Adrenal gland (tissue), 12 donors: ENCODE measurements around the gene DPH3. TPM values are rescaled to one million over a fixed set of nuclear protein-coding genes. Genes with fewer than 3 reads are reported as not detected.

Source experiments
- DNase-seq, 7 donors: peaks; one replicate each; pipeline ENCODE4 v3.0.0-alpha.2; 2019 to 2020
- H3K27ac ChIP-seq, 5 donors: fragments of 200-600 bp; sonication (generic) in 4 of 5; 1 replicate in 3 of 5; 2 replicates in 2 of 5; pipeline versions ENCODE4 v1.5.1 to v1.8.0; 2016 to 2020; ENCODE audit warnings: mild to moderate bottlenecking in 1 of 5
- H3K27me3 ChIP-seq: fragments of 200-600 bp; 2 replicates; pipeline ENCODE4 v1.8.0; 2021
- H3K36me3 ChIP-seq, 2 donors: fragments of 200-600 bp; replicated peaks in 1 of 2; 1 replicate in 1 of 2; 2 replicates in 1 of 2; pipeline versions ENCODE4 v1.5.1 to v1.8.0; 2018 to 2022
- H3K4me1 ChIP-seq, 2 donors: fragments of 200-600 bp; replicated peaks in 1 of 2; 1 replicate in 1 of 2; 2 replicates in 1 of 2; pipeline versions ENCODE4 v1.5.1 to v1.8.0; 2018 to 2021
- H3K4me3 ChIP-seq, 4 donors: fragments of 200-600 bp; sonication (generic) in 3 of 4; one replicate each; pipeline ENCODE4 v1.5.1; 2016 to 2018
- H3K9me3 ChIP-seq, 3 donors: fragments of 200-600 bp; sonication (generic) in 1 of 3; replicated peaks in 1 of 3; 1 replicate in 2 of 3; 2 replicates in 1 of 3; pipeline versions ENCODE4 v1.5.1 to v1.8.0; 2016 to 2021
- CTCF ChIP-seq, 6 experiments: fragments of 450-650 bp in 4 of 6; fragments of 200-600 bp in 2 of 6; sonication (generic) in 1 of 6; IDR thresholded peaks; 1 replicate in 5 of 6; 2 replicates in 1 of 6; pipeline versions ENCODE4 v1.5.1 to v1.8.0; 2016 to 2021; ENCODE audit warnings: antibody characterized with exemption in 6 of 6, mild to moderate bottlenecking in 2 of 6, moderate library complexity in 1 of 6
- POLR2A ChIP-seq, 2 donors: fragments of 450-650 bp; IDR thresholded peaks; one replicate each; pipeline ENCODE4 v1.6.1; 2017; ENCODE audit warnings: antibody characterized with exemption in 2 of 2, mild to moderate bottlenecking in 2 of 2, moderate library complexity in 1 of 2
- WGBS, 4 donors: extraction: QIAGEN DNeasy Blood & Tissue Kit in 2 of 4; methylation state at CpG; one replicate each; pipeline versions ENCODE4 v1.1.5 to v1.1.7; 2013 to 2017; 5-methylcytosine and 5-hydroxymethylcytosine counted together
- intact Hi-C, 2 donors: fragments of 100-400 bp; cut with DNase I; formaldehyde crosslinking; loops; one replicate each; pipeline versions ENCODE4 v1.14.1 to v1.15.0; 2022 to 2023
- polyA plus RNA-seq, 3 donors: library from polyadenylated mRNA; stranded (reverse); fragments of 200-250 nt in 2 of 3; fragments of 350-450 nt in 1 of 3; fragmentation: Illumina TruSeq in 1 of 3; extraction: RNeasy Lipid Tissue Mini Kit (QIAGEN cat#74804) in 1 of 3; gene quantifications; one replicate each; pipeline ENCODE4 v1.2.3, GENCODE V29; 2013 to 2014
- total RNA-seq, 9 donors: library from RNA; depleted of rRNA in 4 of 9; stranded (reverse); fragments of >200 nt in 4 of 9; fragments of 120-200 nt in 1 of 9; fragmentation: NEBNext Ultra II Directional in 1 of 9; extraction: Animal tissue kit (Norgen Biotek cat#: 25700) in 1 of 9; gene quantifications; one replicate each; pipeline versions ENCODE4 v1.1.0 to v1.2.4, GENCODE V29; 2013 to 2023
- donor health status: healthy with polysubstance abuse.
- donor health status: Bipolar disorder and iron deficiency.
- donor health status: DM: yes; HTN: yes; CAD: no.
- donor health status: DM: no; HTN: no; CAD: no.
- donor health status: DM: no; HTN: no; CAD: no.
- donor health status: DM: yes; HTN: yes; CAD: no.

The DPH3 gene
- total and polyA plus RNA-seq, 12 donors, result 6.6 to 42.7 (median 19.1) TPM

- H3K27ac ChIP-seq, result no peak overlapping the region
- H3K27me3 ChIP-seq, result no peaks in the 10 kb centered on the region
- TF ChIP-seq POLR2A (IDR thresholded peaks at IDR 0.05), result no peak
- TF ChIP-seq CTCF (IDR thresholded peaks at IDR 0.05), result peak; percentile 56 to 84 (median 74)
Observed at GRCh38 chr3:16290007-16290826, 25.5 kb upstream of the DPH3 start.

GRCh38 chr3:16289144-16289889 is 24.6 kb upstream of the DPH3 start:
- Histone ChIP-seq H3K27ac (no peak overlapping the region), H3K9me3 (no peaks in the 10 kb centered on the region), H3K4me3 (no peak overlapping the region), H3K36me3 (no peaks in the 10 kb centered on the region), H3K27me3 (no peaks in the 10 kb centered on the region), H3K4me1 (peaks cover 0 to 5% of the 10 kb centered on the region in 2 donors)
- intact Hi-C loops, result loop anchor here in 1 of 2 donors (5.0 kb wide), 1 partner anchor 263 kb away; no protein-coding TSS in a partner anchor
- 78 to 95% (median 86%) methylated on average over 2 of the region's 2 CpGs for WGBS, 4 donors
- TF ChIP-seq CTCF (IDR thresholded peaks at IDR 0.05), result no peak
- TF ChIP-seq POLR2A (IDR thresholded peaks at IDR 0.05), result no peak
- no peak for DNase-seq

More at GRCh38 chr3:16290007-16290826, 25.5 kb upstream of the DPH3 start:
- Histone ChIP-seq H3K9me3 (no peaks in the 10 kb centered on the region), H3K36me3 (no peaks in the 10 kb centered on the region), H3K4me1 (peaks cover 0 to 5% of the 10 kb centered on the region in 2 donors), H3K4me3 (no peak overlapping the region)
- intact Hi-C loops, result loop anchor here in 1 of 2 donors (5.0 kb wide), 1 partner anchor 262 kb away; no protein-coding TSS in a partner anchor
- DNase-seq, result peak; percentile 29 to 77 (median 50)
- 47 to 59% (median 54%) methylated on average over 3 of the region's 3 CpGs for WGBS, 4 donors

- DNase-seq, result no peak
- peaks cover 0 to 5% of the 10 kb centered on the region in 2 donors for H3K4me1 ChIP-seq
- intact Hi-C loops, result loop anchor here in 1 of 2 donors (5.0 kb wide), 1 partner anchor 264 kb away; no protein-coding TSS in a partner anchor
- no peak overlapping the region for H3K4me3 ChIP-seq
- 71 to 93% (median 76%) methylated on average over 1 of the region's 1 CpG for WGBS, 4 donors
- H3K27me3 ChIP-seq, result no peaks in the 10 kb centered on the region
- no peaks in the 10 kb centered on the region for H3K36me3 ChIP-seq
- H3K9me3 ChIP-seq, result no peaks in the 10 kb centered on the region
- H3K27ac ChIP-seq, result no peak overlapping the region
- TF ChIP-seq CTCF (IDR thresholded peaks at IDR 0.05) (no peak), POLR2A (IDR thresholded peaks at IDR 0.05) (no peak)
Observed at GRCh38 chr3:16288664-16289063, 23.9 kb upstream of the DPH3 start.
